Activated T-cell treated with anti-CD3 and anti-CD28 coated beads for 1 hour (primary cell): ENCODE measurements around the gene SUCLG2.
"Not testable (repeated sequence)": the region's sequence is repeated elsewhere in the genome, so short reads cannot be mapped to it uniquely, and the experiment has no call there.

ENCODE experiments used
- DNase-seq: peaks from one replicate; pipeline ENCODE4 v3.0.0-alpha.2; 2020; ENCODE audit warnings: low read depth

Gene SUCLG2

GRCh38 chr3:67608034-67608433 lies 46.4 kb downstream of the SUCLG2 start:
- DNase-seq: no peak

DNA sequence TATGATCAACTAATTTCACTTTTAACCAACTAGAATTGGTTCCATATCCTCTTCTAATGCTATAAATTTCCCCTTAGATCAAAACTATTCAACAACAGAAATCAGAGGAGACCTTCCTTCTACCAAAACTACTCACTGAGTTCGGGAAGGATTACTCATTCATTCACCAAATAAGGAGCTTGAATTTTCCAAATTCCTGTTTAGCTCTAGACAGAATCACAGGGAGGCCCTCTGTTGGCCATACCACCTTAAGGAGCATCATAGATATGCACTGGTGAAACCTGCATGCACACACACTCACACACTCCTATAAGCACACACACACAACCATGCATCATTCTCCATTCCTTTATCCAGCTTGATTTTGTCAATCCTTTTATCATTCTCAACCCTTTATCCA lies 49.0 kb downstream of the SUCLG2 start:
- no peak for DNase-seq

DNA sequence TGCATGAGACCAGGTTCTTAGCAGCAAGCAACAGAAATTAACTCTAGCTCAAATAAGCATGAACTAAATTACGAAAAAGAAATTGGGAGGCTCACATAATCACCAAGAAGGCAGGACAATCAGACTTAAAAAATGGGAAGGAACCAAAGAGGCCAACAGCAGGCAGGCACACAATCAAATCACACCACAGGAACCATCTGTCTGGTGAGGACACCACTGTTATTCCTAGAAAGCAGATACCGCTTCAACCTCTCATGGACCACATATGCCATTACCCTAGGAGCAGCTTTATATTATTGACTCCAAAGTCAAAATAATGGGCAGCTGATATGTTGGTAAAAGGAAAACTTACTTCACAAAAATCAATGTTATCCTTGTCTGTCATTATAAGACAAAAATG lies 51.6 kb downstream of the SUCLG2 start:
- no peak for DNase-seq

DNA sequence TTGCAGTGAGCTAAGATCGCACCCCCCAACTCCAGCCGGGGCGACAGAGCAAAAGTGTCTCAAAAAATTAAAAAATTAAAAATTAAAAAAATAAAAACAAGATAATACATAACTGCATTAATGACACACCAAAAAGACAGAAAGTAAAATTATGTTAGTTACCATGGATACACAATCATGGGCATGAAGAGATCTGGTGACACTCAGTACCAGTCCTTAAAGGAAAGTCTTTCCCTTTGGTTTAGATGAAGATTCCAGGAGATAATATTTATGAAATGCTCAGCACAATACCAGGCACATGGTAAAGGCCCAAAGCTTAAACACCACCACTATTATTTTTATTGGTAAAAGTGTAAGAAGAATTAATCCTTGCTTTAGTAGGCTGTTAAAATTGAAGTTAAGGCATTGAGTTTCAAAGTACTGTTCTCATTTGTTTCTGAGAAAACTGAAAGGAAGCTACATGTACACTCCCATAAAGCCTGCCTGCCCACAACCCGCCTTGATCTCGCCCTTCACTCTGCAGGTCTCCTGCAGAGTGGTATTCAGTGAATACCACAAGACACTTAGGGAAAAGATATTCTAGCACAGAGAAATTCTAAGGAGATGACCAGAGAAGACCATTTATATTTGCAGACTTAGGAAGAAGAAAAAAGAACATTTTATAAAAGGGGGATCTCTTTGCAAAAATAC lies 52.3 kb downstream of the SUCLG2 start:
- no peak for DNase-seq

DNA sequence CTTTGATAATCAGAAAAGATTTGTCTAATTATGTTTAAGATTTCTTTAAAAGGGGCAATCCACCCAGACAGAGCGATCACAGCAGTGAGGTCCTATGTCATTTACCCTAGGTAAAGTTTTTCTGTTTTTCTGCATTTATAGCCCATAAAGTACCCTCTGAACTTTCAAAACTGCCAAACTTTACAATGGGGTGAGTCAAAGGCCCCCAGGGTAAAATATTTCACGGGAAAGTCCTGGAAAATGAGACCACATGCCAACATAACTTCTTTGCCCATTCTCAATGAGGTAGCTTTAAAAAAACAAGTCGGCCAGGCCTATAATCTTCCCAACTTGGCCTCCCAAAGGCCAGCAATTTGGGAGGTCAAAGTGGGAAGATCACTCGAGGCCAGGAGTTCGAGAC lies 53.0 kb downstream of the SUCLG2 start:
- DNase-seq: no peak

DNA sequence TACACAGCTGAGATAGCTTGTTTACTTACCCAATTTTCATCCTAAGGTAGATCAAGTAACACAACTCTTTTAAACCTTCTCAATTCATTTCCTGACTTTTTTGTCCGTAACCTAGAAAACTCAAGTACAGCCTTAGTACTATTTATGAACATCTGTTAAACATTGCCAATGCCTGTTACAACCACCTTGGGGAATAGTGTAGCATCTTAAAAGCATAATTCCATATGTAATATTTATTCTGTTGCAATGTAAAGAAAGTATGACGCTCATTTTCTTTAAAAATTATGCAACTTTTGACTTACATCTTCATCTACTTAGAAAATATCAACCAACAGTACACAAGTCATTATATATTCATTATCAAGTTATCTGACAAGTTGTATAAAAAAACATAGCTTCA lies 54.6 kb downstream of the SUCLG2 start:
- no peak for DNase-seq

DNA sequence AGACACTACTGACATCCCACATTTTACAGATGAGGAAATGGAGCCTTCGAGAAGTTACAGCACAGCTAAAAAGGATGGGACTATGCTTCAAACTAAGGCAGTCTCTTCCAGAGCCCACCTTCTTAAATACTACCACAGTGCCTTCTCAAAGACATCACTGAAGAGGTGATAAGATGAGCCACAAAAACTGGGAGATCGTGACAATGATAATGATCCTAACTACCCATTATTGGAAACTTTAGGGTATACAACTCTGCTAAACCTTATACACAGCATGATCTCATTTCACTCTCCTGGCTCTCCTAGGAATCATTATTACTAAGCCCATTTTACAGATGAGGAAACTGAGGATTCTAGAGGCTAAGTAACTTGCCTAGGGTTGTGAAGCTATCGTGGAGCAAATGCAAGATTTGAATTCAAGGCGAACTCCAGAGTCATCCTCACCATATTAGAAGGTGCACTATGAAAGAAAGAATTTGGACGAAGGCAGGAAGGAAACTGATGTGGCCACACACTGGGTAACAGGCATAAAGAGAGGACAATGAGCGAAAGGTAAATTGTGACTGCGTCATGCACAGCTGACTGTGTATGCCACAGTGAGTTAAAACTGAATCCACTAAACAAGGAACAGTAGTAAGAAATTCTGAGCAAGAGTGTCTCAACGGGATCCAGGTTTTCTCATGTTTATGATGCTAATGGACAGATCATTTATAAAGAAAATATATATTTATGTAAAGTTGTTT lies 55.4 kb downstream of the SUCLG2 start:
- no peak for DNase-seq

DNA sequence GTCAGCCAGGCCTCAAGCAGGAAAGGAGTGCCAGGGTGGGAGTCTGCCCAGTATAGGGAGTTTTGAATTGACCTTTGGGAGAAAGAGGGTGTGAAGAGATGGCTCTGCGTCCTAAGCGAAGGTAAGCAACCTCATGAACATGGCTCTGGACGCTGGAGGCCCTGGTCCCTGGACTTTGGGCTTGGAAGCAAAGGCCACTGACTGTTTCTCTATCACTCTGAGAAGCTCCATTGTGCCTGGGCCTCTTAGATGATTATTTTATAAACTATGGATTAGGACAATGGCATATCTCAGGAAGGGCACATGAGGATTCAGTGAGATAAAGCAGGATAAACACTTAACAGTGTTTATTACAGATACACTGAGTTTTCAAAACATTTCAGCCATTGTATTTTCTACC lies 59.0 kb downstream of the SUCLG2 start:
- no peak for DNase-seq

GRCh38 chr3:67593761-67594234 lies 60.6 kb downstream of the SUCLG2 start:
- DNase-seq: no peak

- DNase-seq: no peak
These were observed 62.4 kb downstream of the SUCLG2 start for GRCh38 chr3:67592057-67592456.

DNA sequence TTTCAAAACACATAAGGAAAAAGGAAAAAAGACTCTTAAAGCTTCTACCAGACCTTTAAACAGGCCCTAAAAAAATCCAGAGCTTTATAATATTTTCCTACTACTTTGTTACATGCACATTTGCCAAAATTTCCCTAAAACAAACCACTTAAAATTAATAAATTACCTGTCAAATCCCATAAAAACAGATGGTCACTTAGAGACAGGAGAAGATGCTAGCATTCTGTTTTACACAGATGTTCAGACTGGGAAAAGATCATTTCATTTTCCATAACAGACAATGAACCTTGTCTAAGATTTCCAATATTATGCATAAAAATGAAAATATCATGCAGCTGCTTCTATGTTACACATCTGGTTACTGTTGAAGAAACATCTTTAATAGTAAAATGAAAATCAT lies 66.6 kb downstream of the SUCLG2 start:
- no peak for DNase-seq

DNA sequence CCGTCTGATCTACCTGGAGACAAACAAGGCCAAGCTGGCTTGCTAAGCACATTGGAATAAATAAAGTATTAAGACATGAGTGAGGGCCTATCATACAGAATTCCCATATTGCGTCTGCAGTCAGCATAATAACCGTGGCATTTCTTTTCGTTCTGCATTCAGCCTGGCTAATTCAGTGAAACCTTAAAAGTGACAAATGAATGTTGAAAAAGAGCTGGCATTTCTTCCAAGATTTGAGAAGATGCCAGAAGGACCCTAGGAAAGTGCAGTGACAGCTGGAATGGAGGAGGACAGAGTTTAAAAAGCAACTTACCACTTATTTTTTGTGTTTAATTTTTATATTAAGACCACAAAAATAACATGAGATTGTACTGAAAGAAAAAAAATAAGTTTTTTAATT lies 67.1 kb downstream of the SUCLG2 start:
- no peak for DNase-seq

- not testable (repeated sequence) for DNase-seq
These were observed 69.8 kb downstream of the SUCLG2 start for GRCh38 chr3:67584608-67585007.

- no peak for DNase-seq
These were observed 73.9 kb downstream of the SUCLG2 start for GRCh38 chr3:67580430-67581000.

DNA sequence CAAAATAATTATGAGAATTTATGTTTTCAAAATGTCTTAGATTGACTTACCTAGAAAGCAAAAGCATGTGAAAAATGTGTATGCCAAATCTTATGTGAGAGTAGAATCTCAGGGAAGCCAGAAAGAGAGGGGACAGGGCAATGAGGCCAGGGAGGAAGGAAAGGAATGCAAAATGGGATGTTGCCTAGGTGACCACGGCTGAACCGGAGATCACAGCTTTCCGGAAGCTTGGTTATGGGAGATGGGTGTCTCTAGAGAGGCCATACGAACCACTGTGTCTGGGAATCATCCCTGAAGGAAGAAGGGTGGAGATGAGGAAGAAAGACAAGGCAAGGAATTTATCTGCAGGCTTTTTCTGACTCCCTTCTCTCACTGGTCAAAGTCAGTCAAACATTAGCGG lies 76.0 kb downstream of the SUCLG2 start:
- no peak for DNase-seq

DNA sequence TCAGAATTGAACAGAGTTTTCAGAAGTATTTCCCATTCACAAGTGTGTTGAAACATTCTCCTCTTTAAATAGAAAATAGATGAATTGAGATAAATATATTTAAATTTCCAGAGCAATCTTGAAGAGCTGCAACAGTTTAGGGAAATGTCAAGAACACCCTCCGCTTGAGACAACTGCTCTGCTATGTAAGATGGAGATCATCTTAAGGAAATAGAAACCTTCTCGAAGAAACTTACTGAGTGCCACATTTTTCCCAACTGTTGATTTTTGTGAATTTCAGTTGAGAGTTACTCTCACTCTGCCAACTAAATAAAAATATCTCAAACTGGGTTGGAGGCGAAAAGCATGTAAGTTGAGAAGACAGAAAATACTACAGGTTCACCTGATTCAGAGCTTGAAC lies 78.0 kb downstream of the SUCLG2 start:
- no peak for DNase-seq

- no peak for DNase-seq
These were observed 85.1 kb downstream of the SUCLG2 start for GRCh38 chr3:67569324-67569723.

DNA sequence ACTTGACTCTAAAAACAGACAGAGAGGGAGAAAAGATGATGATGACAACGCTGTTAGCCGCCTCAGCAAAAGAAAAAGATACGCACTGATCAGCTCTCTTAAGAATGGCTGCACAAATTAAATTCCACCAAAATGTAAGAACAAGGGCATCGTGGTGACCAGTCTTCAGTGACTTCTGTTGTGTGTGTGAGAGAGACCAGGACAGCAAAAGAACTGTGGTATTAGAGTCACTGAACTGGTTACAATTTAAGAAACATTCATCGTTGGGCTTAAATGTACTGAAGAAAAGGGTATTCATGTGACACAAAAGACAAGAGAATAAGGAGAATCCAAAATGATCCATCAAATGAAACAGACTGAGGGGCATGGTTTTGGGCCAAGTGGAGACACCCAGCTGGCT lies 86.5 kb downstream of the SUCLG2 start:
- DNase-seq: no peak

GRCh38 chr3:67564973-67565372 lies 89.4 kb downstream of the SUCLG2 start:
- no peak for DNase-seq

- DNase-seq: no peak
These were observed 90.4 kb downstream of the SUCLG2 start for GRCh38 chr3:67564008-67564407.

DNA sequence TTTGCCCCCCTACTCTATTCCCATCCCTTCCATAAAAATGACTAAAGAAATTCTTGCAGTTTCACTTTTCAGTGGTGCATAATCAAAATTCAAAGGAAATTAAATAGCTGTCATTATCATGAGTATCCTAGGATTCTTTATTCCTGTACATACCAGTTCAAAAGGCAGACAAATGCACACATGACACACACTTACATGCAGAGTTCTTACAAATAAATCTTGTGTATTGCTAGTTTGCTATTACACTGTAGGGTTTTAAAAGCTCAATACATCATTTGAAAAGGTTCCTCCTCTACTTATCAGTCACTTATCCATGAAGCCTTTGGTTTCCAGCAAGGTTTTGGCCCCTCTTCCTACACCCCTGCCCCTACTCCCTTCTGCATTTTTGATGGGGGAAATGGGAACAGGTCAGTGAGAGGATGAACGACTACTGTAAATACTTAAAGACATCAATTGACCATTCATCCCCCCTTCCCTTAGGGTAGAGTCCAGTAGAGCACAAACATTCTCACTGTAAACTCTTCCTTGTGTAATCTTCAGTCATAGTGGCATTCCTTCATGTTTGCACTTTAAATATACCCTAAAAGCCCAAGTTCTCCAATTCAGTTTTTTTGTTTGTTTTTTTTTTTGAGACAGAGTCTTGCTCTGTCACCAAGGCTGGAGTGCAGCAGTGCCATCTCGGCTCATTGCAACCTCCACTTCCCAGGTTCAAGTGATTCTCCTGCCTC lies 92.6 kb downstream of the SUCLG2 start:
- no peak for DNase-seq

DNA sequence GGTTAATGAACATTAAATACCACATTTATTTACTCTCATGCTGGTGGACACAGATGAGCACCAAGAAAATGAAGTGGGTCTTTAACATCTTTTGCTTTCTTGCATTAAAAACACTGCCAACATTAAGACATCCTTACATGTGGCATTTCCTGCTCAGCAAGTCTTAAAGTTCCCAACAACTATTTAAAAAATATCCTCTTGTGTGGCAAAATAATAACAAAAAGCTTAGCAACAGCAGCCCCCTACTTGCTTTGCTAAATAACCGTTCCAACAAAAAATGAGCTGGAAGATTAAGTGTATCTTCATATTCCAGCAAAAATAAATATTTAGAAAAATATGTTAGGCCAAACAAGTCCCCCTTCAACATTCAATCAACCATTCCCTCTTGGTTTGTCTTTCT lies 93.1 kb downstream of the SUCLG2 start:
- DNase-seq: no peak
